Brain microvascular endothelial cell (primary cell): ENCODE results near the gene ARRB1.
"Not testable (repeated sequence)": the region's sequence is repeated elsewhere in the genome, so short reads cannot be mapped to it uniquely, and the experiment has no call there.

Source experiments
- DNase-seq: peaks from one replicate; pipeline ENCODE4 v3.0.0-alpha.2; 2020
- H3K27ac ChIP-seq: fragments of 250-450 bp; sonication (Bioruptor Pico); 2 replicates; pipeline ENCODE4 v1.5.1; 2020; ENCODE audit warnings: mild to moderate bottlenecking, moderate library complexity
- H3K27me3 ChIP-seq: fragments of 250-450 bp; sonication (Bioruptor Pico); replicated peaks from 2 replicates; pipeline ENCODE4 v1.5.1; 2020; ENCODE audit warnings: mild to moderate bottlenecking
- H3K36me3 ChIP-seq: fragments of 250-450 bp; sonication (Bioruptor Pico); replicated peaks from 2 replicates; pipeline ENCODE4 v1.5.1; 2020; ENCODE audit warnings: mild to moderate bottlenecking
- H3K4me3 ChIP-seq: 2 replicates; pipeline ENCODE4 v1.5.1; 2011; ENCODE audit warnings: low read depth, mild to moderate bottlenecking, control low read depth, low read length, moderate library complexity
- in situ Hi-C: cut with HindIII; loops from 2 replicates; pipeline ENCODE4 v1.10.0; 2017; ENCODE audit warnings: low sequenced_read_pairs, low pct_ligation_motif_present
- TF ChIP-seq, protein P1 (sequence below): IDR thresholded peaks from 2 replicates; pipeline ENCODE4 v1.5.1; 2011; ENCODE audit warnings: low read depth, mild to moderate bottlenecking, moderate library complexity, low read length, control low read depth, inconsistent platforms; ENCODE audit errors: missing control alignments

Gene ARRB1

DNA sequence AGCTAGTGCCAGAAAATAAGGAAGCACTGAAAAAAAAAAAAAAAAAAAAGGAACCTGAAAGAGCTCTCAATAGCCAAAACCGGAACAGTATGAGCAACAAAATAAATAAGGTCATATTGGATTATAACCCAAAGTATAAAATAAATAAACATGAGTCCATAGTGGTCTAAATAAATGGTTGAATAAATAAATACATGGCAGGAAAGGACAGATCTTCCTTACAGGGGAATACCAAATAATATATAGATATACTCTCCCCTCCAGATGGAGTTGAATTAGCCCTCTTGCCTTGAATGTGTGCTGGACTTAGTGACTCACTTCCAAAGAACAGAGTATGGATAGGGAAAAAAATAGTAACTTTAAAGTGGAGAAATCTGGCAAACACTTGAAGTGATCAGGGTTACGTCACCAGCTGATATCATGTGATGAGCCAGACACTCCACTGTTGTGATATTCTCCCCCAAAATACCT is 14.3 kb upstream of the ARRB1 start:
- H3K27me3 ChIP-seq, result no peaks in the 10 kb centered on the region
- H3K4me3 ChIP-seq, result no peak overlapping the region
- no peaks in the 10 kb centered on the region for H3K36me3 ChIP-seq
- peak; percentile 45 for DNase-seq
- H3K27ac ChIP-seq, result no peak overlapping the region
- in situ Hi-C loops, result no loop called here
- TF ChIP-seq, protein P1, sequence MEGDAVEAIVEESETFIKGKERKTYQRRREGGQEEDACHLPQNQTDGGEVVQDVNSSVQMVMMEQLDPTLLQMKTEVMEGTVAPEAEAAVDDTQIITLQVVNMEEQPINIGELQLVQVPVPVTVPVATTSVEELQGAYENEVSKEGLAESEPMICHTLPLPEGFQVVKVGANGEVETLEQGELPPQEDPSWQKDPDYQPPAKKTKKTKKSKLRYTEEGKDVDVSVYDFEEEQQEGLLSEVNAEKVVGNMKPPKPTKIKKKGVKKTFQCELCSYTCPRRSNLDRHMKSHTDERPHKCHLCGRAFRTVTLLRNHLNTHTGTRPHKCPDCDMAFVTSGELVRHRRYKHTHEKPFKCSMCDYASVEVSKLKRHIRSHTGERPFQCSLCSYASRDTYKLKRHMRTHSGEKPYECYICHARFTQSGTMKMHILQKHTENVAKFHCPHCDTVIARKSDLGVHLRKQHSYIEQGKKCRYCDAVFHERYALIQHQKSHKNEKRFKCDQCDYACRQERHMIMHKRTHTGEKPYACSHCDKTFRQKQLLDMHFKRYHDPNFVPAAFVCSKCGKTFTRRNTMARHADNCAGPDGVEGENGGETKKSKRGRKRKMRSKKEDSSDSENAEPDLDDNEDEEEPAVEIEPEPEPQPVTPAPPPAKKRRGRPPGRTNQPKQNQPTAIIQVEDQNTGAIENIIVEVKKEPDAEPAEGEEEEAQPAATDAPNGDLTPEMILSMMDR, result no peak

DNA sequence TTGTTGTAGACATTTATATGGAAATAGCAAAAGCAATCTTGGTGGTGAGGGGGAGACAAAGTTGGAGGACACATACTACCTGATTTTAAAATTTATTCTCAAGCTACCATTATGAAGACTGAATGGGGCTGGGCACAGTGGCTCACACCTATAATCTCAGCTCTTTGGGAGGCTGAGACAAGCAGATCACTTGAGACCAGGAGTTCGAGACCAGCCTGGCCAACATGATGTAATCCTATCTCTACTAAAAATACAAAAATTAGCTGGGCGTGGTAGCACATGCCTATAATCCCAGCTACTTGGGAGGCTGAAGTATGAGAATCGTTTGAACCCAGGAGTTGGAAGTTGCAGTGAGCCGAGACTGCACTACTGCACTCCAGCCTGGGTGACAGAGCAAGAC is 10.8 kb upstream of the ARRB1 start:
- H3K4me3 ChIP-seq, in situ Hi-C loops, H3K27me3 ChIP-seq, H3K36me3 ChIP-seq, H3K27ac ChIP-seq, DNase-seq: not testable (repeated sequence)

DNA sequence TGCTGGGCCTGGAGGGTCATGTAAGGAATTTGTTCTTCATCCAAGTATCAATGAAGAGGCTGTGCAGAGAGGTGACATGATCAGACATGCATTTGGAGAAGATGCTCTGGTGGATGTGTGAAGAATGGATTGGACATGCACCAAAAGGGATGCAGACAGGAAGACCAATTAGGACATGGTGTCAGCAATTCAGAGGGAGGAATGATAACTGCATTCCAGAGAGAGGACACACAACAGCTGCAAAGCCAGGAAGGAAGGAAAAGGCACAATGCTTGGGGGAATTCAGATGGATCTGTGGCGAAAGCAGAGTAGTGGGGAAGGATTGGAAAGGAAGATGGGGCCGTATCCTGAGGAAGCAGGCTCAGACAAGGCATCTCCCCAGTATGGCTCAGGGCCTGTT is 5.2 kb upstream of the ARRB1 start:
- in situ Hi-C loops, result no loop called here
- no peaks in the 10 kb centered on the region for H3K36me3 ChIP-seq
- no peak overlapping the region for H3K4me3 ChIP-seq
- no peaks in the 10 kb centered on the region for H3K27me3 ChIP-seq
- TF ChIP-seq, protein P1, result no peak
- DNase-seq, result no peak
- H3K27ac ChIP-seq, result no peak overlapping the region

DNA sequence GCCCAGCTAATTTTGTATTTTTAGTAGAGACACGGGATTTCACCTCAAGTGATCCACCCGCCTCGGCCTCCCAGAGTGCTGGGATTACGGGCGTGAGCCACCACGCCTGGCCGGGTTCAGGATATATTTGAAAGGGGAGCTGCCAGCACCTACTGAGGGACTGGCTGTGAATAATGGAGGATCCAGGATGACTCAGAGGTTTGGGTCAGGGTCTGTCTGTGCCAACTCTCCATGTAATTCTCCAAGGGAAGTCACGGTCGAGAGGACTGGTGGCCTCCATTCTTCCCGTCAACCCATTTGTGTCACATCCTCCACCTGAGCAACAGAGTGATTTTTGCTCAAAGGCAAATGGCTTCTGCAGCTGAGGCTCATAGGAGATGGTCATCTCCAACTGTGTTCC is 3.6 kb upstream of the ARRB1 start:
- Histone ChIP-seq H3K4me3 (no peak overlapping the region), H3K27ac (no peak overlapping the region), H3K27me3 (no peaks in the 10 kb centered on the region), H3K36me3 (no peaks in the 10 kb centered on the region)
- in situ Hi-C loops, result no loop called here
- TF ChIP-seq, protein P1, result no peak
- no peak for DNase-seq

DNA sequence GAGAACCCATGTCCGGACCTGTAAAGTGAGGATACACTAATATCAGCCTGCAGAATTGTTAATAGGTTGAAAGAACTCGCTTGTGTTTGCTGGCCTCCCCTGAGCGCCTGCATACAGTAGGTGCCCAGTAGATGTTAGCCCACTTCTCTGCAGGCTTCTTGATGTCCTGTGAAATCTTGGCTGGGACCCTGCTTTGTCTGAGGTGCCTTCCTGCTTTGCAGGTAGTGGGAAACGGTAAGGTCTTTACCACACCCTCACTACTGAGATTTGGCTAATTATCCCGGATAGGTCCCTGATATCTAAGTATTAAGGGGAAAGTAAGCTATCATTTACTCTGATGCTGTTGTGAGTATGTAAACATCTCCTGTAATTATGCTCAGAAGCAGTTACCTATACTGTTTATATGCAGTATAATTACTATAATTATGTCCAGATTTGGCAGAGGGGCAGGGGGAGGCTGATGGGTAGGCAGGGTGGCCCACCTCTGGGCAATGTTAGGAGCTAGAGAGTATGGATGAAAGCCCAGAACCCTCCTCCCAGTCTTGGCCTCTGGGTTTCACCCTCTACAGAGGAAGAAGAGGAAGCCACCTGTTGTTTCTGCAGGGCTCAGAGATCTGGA is 1.2 kb upstream of the ARRB1 start:
- TF ChIP-seq, protein P1, result no peak

DNA sequence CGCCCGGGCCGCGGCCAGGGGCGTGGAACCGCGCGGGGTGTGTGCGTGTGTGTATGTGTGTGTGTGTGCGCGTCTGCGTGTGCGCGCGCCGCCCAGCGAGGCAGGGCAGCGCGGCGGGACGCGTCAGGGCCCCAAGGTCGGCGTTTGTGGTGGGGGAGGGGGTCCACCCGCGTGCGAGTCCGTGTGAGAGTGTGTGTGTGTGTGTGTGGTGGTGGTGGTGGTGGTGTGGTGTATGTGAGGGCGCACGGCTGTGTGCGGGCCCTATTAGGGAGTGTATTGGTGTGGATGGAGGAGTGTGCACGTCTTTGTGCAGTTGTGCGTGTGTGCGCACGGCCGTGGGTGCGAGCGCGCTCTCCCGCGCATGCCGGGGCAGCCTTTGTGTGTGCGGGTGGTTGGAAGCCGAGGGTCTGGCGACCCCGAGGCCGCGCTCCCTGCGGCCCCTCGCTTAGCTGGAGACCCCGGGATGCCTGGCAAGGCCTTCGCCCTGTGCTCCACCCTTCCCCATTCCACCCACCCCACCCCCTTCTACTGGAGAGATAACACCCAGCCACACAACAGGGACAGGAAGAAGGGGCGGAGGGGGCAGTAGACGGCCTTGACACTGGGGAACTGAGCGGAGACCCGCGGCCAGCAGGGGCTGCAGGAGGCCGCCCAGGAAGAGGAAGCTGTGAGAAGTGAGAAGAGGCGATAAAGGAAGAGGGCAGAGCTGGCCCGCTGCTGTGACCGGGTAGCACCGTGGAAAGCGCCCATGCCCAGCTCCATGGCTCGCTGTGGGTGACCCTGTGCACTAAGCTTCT is 528 bp upstream of the ARRB1 start:
- H3K4me3 ChIP-seq, result peak overlapping the region; percentile 63
- peak; percentile 6 for DNase-seq
- H3K27ac ChIP-seq, result no peak overlapping the region
- in situ Hi-C loops, result no loop called here
- no peaks in the 10 kb centered on the region for H3K27me3 ChIP-seq
- no peaks in the 10 kb centered on the region for H3K36me3 ChIP-seq
- TF ChIP-seq, protein P1, result peak; percentile 32

More for the DNA sequence above, 1.2 kb upstream of the ARRB1 start:
- H3K4me3 ChIP-seq, result no peak overlapping the region
- no peaks in the 10 kb centered on the region for H3K27me3 ChIP-seq
- in situ Hi-C loops, result no loop called here
- H3K27ac ChIP-seq, result no peak overlapping the region
- H3K36me3 ChIP-seq, result no peaks in the 10 kb centered on the region
- no peak for DNase-seq
